ENCODE results near the gene SALL1. TPM values are rescaled to one million over a fixed set of nuclear protein-coding genes. Genes with fewer than 3 reads are reported as not detected.

SALL1 gene
- total and polyA plus RNA-seq, 9 of the 15 experiments (the other 6 are each of a cell fraction or from before 2014, with no cell fraction given): not detected

DNA sequence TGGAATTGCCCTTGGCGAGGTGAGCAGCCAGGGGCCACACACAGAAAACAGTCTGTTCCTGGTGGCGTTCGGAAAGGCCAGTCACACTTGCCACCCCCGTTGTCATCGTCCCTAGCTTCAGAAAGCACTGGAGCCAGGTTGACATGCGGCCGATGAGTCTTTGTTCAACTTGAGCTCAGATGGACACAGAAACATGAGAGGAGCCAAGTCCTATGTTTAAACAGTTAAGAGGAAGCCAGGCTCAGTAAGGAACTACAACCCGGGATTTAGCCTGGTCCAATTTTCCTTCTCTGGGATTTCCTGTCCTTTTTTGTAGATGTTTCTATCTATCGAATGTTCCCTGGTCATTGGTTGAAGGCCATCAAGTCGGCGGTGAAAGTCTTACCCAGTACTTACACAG lies 19.5 kb downstream of the SALL1 start (continued):
- TF ChIP-seq, protein P1, sequence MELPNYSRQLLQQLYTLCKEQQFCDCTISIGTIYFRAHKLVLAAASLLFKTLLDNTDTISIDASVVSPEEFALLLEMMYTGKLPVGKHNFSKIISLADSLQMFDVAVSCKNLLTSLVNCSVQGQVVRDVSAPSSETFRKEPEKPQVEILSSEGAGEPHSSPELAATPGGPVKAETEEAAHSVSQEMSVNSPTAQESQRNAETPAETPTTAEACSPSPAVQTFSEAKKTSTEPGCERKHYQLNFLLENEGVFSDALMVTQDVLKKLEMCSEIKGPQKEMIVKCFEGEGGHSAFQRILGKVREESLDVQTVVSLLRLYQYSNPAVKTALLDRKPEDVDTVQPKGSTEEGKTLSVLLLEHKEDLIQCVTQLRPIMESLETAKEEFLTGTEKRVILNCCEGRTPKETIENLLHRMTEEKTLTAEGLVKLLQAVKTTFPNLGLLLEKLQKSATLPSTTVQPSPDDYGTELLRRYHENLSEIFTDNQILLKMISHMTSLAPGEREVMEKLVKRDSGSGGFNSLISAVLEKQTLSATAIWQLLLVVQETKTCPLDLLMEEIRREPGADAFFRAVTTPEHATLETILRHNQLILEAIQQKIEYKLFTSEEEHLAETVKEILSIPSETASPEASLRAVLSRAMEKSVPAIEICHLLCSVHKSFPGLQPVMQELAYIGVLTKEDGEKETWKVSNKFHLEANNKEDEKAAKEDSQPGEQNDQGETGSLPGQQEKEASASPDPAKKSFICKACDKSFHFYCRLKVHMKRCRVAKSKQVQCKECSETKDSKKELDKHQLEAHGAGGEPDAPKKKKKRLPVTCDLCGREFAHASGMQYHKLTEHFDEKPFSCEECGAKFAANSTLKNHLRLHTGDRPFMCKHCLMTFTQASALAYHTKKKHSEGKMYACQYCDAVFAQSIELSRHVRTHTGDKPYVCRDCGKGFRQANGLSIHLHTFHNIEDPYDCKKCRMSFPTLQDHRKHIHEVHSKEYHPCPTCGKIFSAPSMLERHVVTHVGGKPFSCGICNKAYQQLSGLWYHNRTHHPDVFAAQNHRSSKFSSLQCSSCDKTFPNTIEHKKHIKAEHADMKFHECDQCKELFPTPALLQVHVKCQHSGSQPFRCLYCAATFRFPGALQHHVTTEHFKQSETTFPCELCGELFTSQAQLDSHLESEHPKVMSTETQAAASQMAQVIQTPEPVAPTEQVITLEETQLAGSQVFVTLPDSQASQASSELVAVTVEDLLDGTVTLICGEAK (IDR thresholded peaks at IDR 0.05): no peak
- TF ChIP-seq, protein P1 (CRISPR knock-in tag; IDR thresholded peaks at IDR 0.05): no peak
- TF ChIP-seq, protein P2, sequence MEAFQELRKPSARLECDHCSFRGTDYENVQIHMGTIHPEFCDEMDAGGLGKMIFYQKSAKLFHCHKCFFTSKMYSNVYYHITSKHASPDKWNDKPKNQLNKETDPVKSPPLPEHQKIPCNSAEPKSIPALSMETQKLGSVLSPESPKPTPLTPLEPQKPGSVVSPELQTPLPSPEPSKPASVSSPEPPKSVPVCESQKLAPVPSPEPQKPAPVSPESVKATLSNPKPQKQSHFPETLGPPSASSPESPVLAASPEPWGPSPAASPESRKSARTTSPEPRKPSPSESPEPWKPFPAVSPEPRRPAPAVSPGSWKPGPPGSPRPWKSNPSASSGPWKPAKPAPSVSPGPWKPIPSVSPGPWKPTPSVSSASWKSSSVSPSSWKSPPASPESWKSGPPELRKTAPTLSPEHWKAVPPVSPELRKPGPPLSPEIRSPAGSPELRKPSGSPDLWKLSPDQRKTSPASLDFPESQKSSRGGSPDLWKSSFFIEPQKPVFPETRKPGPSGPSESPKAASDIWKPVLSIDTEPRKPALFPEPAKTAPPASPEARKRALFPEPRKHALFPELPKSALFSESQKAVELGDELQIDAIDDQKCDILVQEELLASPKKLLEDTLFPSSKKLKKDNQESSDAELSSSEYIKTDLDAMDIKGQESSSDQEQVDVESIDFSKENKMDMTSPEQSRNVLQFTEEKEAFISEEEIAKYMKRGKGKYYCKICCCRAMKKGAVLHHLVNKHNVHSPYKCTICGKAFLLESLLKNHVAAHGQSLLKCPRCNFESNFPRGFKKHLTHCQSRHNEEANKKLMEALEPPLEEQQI (IDR thresholded peaks at IDR 0.05): no peak
- no peak for TF ChIP-seq GATAD2B (IDR thresholded peaks at IDR 0.05; ENCODE audit: borderline replicate concordance)
- no peak for TF ChIP-seq TBL1XR1 (IDR thresholded peaks at IDR 0.05; ENCODE audit: low read length in 2 of 2)
- no peak for TF ChIP-seq MCM2 (IDR thresholded peaks at IDR 0.05; ENCODE audit: low read depth)
- no peak for TF ChIP-seq ARID2 (IDR thresholded peaks at IDR 0.05)

Measured in K562 (cell line).